ENCODE results near the gene ETFA.

The ETFA gene

GRCh38 chr15:76335307-76336253, 24.3 kb upstream of the ETFA start:
- no peaks in the 10 kb centered on the region for H3K9me3 ChIP-seq (ENCODE audit: low read length)
- no peaks in the 10 kb centered on the region for H3K27me3 ChIP-seq (ENCODE audit: insufficient read depth, low read length)
- peak overlapping the region; percentile 55 for H3K4me3 ChIP-seq (ENCODE audit: low read depth, low read length, poor library complexity, severe bottlenecking)
- H2AFZ ChIP-seq (ENCODE audit: low read length), result no peak overlapping the region
- peak overlapping the region; percentile 69 for H3K4me2 ChIP-seq (ENCODE audit: low read length)
- H3K79me2 ChIP-seq (ENCODE audit: insufficient read depth, low read length), result no peaks in the 10 kb centered on the region
- no peaks in the 10 kb centered on the region for H3K9me2 ChIP-seq (ENCODE audit: low read depth, low read length)
- peak overlapping the region; percentile 38 for H3K9ac ChIP-seq (ENCODE audit: low read length)
- H3K27ac ChIP-seq (ENCODE audit: low read depth, low read length, poor library complexity, severe bottlenecking), result no peak overlapping the region
- no peak for TF ChIP-seq EZH2 (IDR thresholded peaks at IDR 0.05; ENCODE audit: borderline replicate concordance, low read length)
- H3K4me1 ChIP-seq (ENCODE audit: insufficient read depth, low read length, severe bottlenecking), result peaks cover 52% of the 10 kb centered on the region
- H4K20me1 ChIP-seq (ENCODE audit: insufficient read depth, low read length), result no peaks in the 10 kb centered on the region
- H3K36me3 ChIP-seq (ENCODE audit: insufficient read depth, low read length), result no peaks in the 10 kb centered on the region
- no peaks in the 10 kb centered on the region; the same call in 1 of the 2 replicates for H3F3A ChIP-seq (ENCODE audit: insufficient read depth, low read length)

- H3K36me3 ChIP-seq (ENCODE audit: insufficient read depth, low read length), result no peaks in the 10 kb centered on the region
- peak overlapping the region; percentile 55 for H3K4me3 ChIP-seq (ENCODE audit: low read depth, low read length, poor library complexity, severe bottlenecking)
- H3K27ac ChIP-seq (ENCODE audit: low read depth, low read length, poor library complexity, severe bottlenecking), result no peak overlapping the region
- H3K9me3 ChIP-seq (ENCODE audit: low read length), result no peaks in the 10 kb centered on the region
- H4K20me1 ChIP-seq (ENCODE audit: insufficient read depth, low read length), result no peaks in the 10 kb centered on the region
- H2AFZ ChIP-seq (ENCODE audit: low read length), result no peak overlapping the region
- no peaks in the 10 kb centered on the region for H3K27me3 ChIP-seq (ENCODE audit: insufficient read depth, low read length)
- peaks cover 43% of the 10 kb centered on the region for H3K4me1 ChIP-seq (ENCODE audit: insufficient read depth, low read length, severe bottlenecking)
- no peak overlapping the region for H3K9ac ChIP-seq (ENCODE audit: low read length)
- no peaks in the 10 kb centered on the region; the same call in 1 of the 2 replicates for H3F3A ChIP-seq (ENCODE audit: insufficient read depth, low read length)
- H3K79me2 ChIP-seq (ENCODE audit: insufficient read depth, low read length), result no peaks in the 10 kb centered on the region
- H3K4me2 ChIP-seq (ENCODE audit: low read length), result peak overlapping the region; percentile 69
- H3K9me2 ChIP-seq (ENCODE audit: low read depth, low read length), result no peaks in the 10 kb centered on the region
- TF ChIP-seq EZH2 (IDR thresholded peaks at IDR 0.05; ENCODE audit: borderline replicate concordance, low read length), result no peak
- no peak for TF ChIP-seq CTCF (IDR thresholded peaks at IDR 0.05; ENCODE audit: low read length)
These were observed 23.4 kb upstream of the ETFA start for GRCh38 chr15:76334438-76335306.

GRCh38 chr15:76333720-76334437, 22.6 kb upstream of the ETFA start:
- no peak overlapping the region for H3K9ac ChIP-seq (ENCODE audit: low read length)
- no peak overlapping the region for H3K4me2 ChIP-seq (ENCODE audit: low read length)
- no peak overlapping the region for H3K27ac ChIP-seq (ENCODE audit: low read depth, low read length, poor library complexity, severe bottlenecking)
- peaks cover 36% of the 10 kb centered on the region for H3K4me1 ChIP-seq (ENCODE audit: insufficient read depth, low read length, severe bottlenecking)
- no peaks in the 10 kb centered on the region; the same call in 1 of the 2 replicates for H3F3A ChIP-seq (ENCODE audit: insufficient read depth, low read length)
- TF ChIP-seq CTCF (IDR thresholded peaks at IDR 0.05; ENCODE audit: low read length), result peak; percentile 34
- no peak for TF ChIP-seq EZH2 (IDR thresholded peaks at IDR 0.05; ENCODE audit: borderline replicate concordance, low read length)
- no peaks in the 10 kb centered on the region for H3K79me2 ChIP-seq (ENCODE audit: insufficient read depth, low read length)
- no peaks in the 10 kb centered on the region for H3K36me3 ChIP-seq (ENCODE audit: insufficient read depth, low read length)
- H3K9me2 ChIP-seq (ENCODE audit: low read depth, low read length), result no peaks in the 10 kb centered on the region
- H3K4me3 ChIP-seq (ENCODE audit: low read depth, low read length, poor library complexity, severe bottlenecking), result no peak overlapping the region
- H3K9me3 ChIP-seq (ENCODE audit: low read length), result no peaks in the 10 kb centered on the region
- no peak overlapping the region for H2AFZ ChIP-seq (ENCODE audit: low read length)
- H3K27me3 ChIP-seq (ENCODE audit: insufficient read depth, low read length), result no peaks in the 10 kb centered on the region
- no peaks in the 10 kb centered on the region for H4K20me1 ChIP-seq (ENCODE audit: insufficient read depth, low read length)

Measured in OCI-LY1 (cell line).